Kidney (tissue), 14 donors: ENCODE results near the gene FRAS1. TPM values are rescaled to one million over a fixed set of nuclear protein-coding genes. Genes with fewer than 3 reads are reported as not detected.
A peak's percentile ranks its signal among the peaks of the same experiment; 100 is the strongest.

Source experiments
- DNase-seq, 5 donors: peaks; one replicate each; pipeline ENCODE4 v3.0.0-alpha.2; 2013 to 2020
- FAIRE-seq: peaks from 2 replicates; lab custom pipeline; 2012; peaks lifted over from hg19 to GRCh38; lab: Jason Lieb, UNC
- H3K27ac ChIP-seq, 2 donors: one replicate each; pipeline ENCODE4 v1.7.0; 2013; ENCODE audit warnings: low read depth in 2 of 2, low read length in 2 of 2, inconsistent platforms in 1 of 2
- H3K27me3 ChIP-seq: one replicate; pipeline ENCODE4 v1.7.1; 2013; ENCODE audit warnings: low read length, inconsistent platforms; ENCODE audit not compliant: control insufficient read depth, insufficient read depth
- H3K36me3 ChIP-seq, 3 donors: one replicate each; pipeline versions ENCODE4 v1.7.0 to v1.7.1; 2013; ENCODE audit warnings: low read length in 3 of 3, control low read depth in 1 of 3, inconsistent platforms in 1 of 3; ENCODE audit not compliant: insufficient read depth in 3 of 3, control insufficient read depth in 2 of 3
- H3K4me1 ChIP-seq, 3 donors: one replicate each; pipeline versions ENCODE4 v1.7.0 to v1.7.1; 2013; ENCODE audit warnings: low read length in 3 of 3, inconsistent platforms in 1 of 3, low read depth in 1 of 3; ENCODE audit not compliant: control insufficient read depth in 2 of 3, insufficient read depth in 2 of 3
- H3K4me3 ChIP-seq, 3 donors: one replicate each; pipeline versions ENCODE4 v1.7.0 to v1.8.1; 2013; ENCODE audit warnings: low read length in 3 of 3, control low read depth in 1 of 3, inconsistent platforms in 1 of 3
- H3K9ac ChIP-seq, 3 donors: one replicate each; pipeline versions ENCODE4 v1.7.0 to v1.7.1; 2013; ENCODE audit warnings: low read length in 3 of 3, control low read depth in 1 of 3, inconsistent platforms in 1 of 3
- H3K9me3 ChIP-seq, 3 donors: one replicate each; pipeline versions ENCODE4 v1.7.0 to v1.7.1; 2013; ENCODE audit warnings: low read length in 3 of 3, control low read depth in 1 of 3, inconsistent platforms in 1 of 3; ENCODE audit not compliant: control insufficient read depth in 2 of 3, insufficient read depth in 1 of 3
- CTCF ChIP-seq: IDR thresholded peaks from 3 replicates; pipeline ENCODE4 v1.5.1; 2012; ENCODE audit warnings: mild to moderate bottlenecking, moderate library complexity, borderline replicate concordance; ENCODE audit not compliant: insufficient read depth; ENCODE audit errors: extremely low read depth
- intact Hi-C: fragments of 100-400 bp; cut with DNase I; formaldehyde crosslinking; loops from one replicate; pipeline ENCODE4 v1.11.1; 2022
- polyA plus RNA-seq: library from polyadenylated mRNA; stranded (reverse); fragments of 350-450 nt; fragmentation: Illumina TruSeq; extraction: RNeasy Lipid Tissue Mini Kit (QIAGEN cat#74804); gene quantifications from one replicate; pipeline ENCODE4 v1.2.3, GENCODE V29; 2014; ENCODE audit warnings: low read depth, low replicate concordance; ENCODE audit not compliant: insufficient read depth
- total RNA-seq: library from RNA; stranded (reverse); fragmentation: NEBNext Ultra II Directional; extraction: Animal tissue kit (Norgen Biotek cat#: 25700); gene quantifications from one replicate; pipeline ENCODE4 v1.2.1, GENCODE V29; 2021
- donor health status: control.
- donor health status: control.
- donor health status: control.
- donor health status: control.
- donor health status: control.
- donor health status: DM: yes; HTN: yes; CAD: no.
- donor health status: Normal renal cell carcinoma (clear cell type).

FRAS1 gene
- total and polyA plus RNA-seq, 2 donors from 2014 or later, result 6.5 to 31.5 TPM

GRCh38 chr4:78342125-78342524 is 285.0 kb downstream of the FRAS1 start:
- no peak for DNase-seq
- Histone ChIP-seq H3K27ac (no peak overlapping the region), H3K9me3 (no peaks in the 10 kb centered on the region), H3K27me3 (no peaks in the 10 kb centered on the region), H3K4me3 (no peak overlapping the region), H3K9ac (no peak overlapping the region), H3K4me1 (no peaks in the 10 kb centered on the region), H3K36me3 (peaks cover 0 to 7% (median 4%) of the 10 kb centered on the region in 3 donors)
- no peak for FAIRE-seq
- TF ChIP-seq CTCF, result no peak
- intact Hi-C loops, result no loop called here

GRCh38 chr4:78343682-78344081 is 286.6 kb downstream of the FRAS1 start:
- peaks cover 0 to 7% (median 4%) of the 10 kb centered on the region in 3 donors for H3K36me3 ChIP-seq
- DNase-seq (peak in 1 of 5 donors; percentile 23), FAIRE-seq (no peak)
- H3K4me1 ChIP-seq, result no peaks in the 10 kb centered on the region
- H3K27ac ChIP-seq, result no peak overlapping the region
- no peaks in the 10 kb centered on the region for H3K27me3 ChIP-seq
- intact Hi-C loops, result no loop called here
- H3K9me3 ChIP-seq, result no peaks in the 10 kb centered on the region
- no peak overlapping the region for H3K4me3 ChIP-seq
- H3K9ac ChIP-seq, result no peak overlapping the region
- no peak for TF ChIP-seq CTCF

- intact Hi-C loops, result no loop called here
- no peak for DNase-seq
- no peaks in the 10 kb centered on the region for H3K9me3 ChIP-seq
- no peaks in the 10 kb centered on the region for H3K4me1 ChIP-seq
- H3K36me3 ChIP-seq, result peaks cover 0 to 4% (median 3%) of the 10 kb centered on the region in 3 donors
- H3K9ac ChIP-seq, result no peak overlapping the region
- no peak overlapping the region for H3K4me3 ChIP-seq
- TF ChIP-seq CTCF, result no peak
- no peaks in the 10 kb centered on the region for H3K27me3 ChIP-seq
- FAIRE-seq, result peak; percentile 6
- no peak overlapping the region for H3K27ac ChIP-seq
Measured at GRCh38 chr4:78345237-78345636, 288.1 kb downstream of the FRAS1 start.

GRCh38 chr4:78346222-78346621 is 289.1 kb downstream of the FRAS1 start:
- Histone ChIP-seq H3K9me3 (no peaks in the 10 kb centered on the region), H3K27ac (no peak overlapping the region), H3K27me3 (no peaks in the 10 kb centered on the region), H3K4me1 (no peaks in the 10 kb centered on the region), H3K9ac (no peak overlapping the region), H3K36me3 (no peaks in the 10 kb centered on the region), H3K4me3 (no peak overlapping the region)
- intact Hi-C loops, result no loop called here
- no peak for TF ChIP-seq CTCF
- no peak for FAIRE-seq
- DNase-seq, result no peak
